Measurements from ENCODE around the gene ZNF12. TPM values are rescaled to one million over a fixed set of nuclear protein-coding genes. Genes with fewer than 3 reads are reported as not detected.

ZNF12 gene
- total and polyA plus RNA-seq, 2 of the 8 experiments (the other 6 are each of a cell fraction or from before 2014, with no cell fraction given), result 6.7 to 16.2 TPM

DNA sequence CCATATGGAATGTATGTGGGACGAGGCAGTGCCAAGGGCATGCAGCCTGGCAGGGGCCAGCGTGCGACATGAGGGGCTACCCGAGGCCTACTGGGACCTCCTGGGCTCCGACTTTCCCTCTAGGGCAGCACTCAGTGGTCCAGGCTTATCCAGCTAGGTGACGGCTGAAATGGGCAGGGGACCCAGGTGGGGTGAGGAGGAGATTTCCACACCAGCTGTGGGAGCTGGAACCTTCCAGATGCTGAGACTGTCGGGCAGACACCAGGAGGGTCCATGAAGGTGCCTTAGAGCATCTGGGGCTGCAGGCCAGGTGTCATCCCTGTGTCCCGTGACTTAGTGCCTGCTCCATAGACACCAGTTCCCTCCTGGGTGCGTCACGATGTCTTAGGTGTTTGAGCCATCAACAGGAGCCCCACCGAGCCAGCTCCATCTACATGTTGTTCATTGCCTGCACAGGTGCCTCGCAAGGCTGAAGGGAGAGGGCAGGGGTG is 56.2 kb downstream of the ZNF12 start:
- Histone ChIP-seq H3K79me2 (ENCODE audit: control insufficient read depth in 1 of 2, insufficient read depth in 2 of 2, low read length in 2 of 2) (no peaks in the 10 kb centered on the region), H3K23ac (ENCODE audit: insufficient read length) (no peak overlapping the region), H2AFZ (ENCODE audit: low read length) (no peak overlapping the region), H3K9me3 (ENCODE audit: insufficient read depth in 2 of 2, low read depth in 1 of 2, low read length in 1 of 2) (no peaks in the 10 kb centered on the region; a peak in 1 of 4 replicates), H2BK20ac (ENCODE audit: low read length) (no peak overlapping the region), H4K20me1 (replicated peaks in 1 of 2; ENCODE audit: control insufficient read depth in 1 of 2, insufficient read depth in 2 of 2, low read length in 2 of 2) (peaks cover 0 to 2% of the 10 kb centered on the region in 2 experiments), H2BK15ac (ENCODE audit: low read length) (no peak overlapping the region), H3K14ac (ENCODE audit: insufficient read length) (no peak overlapping the region), H4K91ac (replicated peaks; ENCODE audit: insufficient read length, low read length) (no peak overlapping the region), H4K5ac (ENCODE audit: insufficient read length, low read depth, low read length) (no peak overlapping the region), H3K79me1 (ENCODE audit: low read depth, low read length) (no peaks in the 10 kb centered on the region; the same call in 1 of the 2 replicates), H4K8ac (ENCODE audit: extremely low read depth, insufficient read depth, low read length) (no peak overlapping the region), H3K4me3 (ENCODE audit: extremely low read depth in 1 of 4, insufficient read depth in 2 of 4, low read depth in 3 of 4, low read length in 4 of 4) (no peak overlapping the region), H3K27me3 (replicated peaks in 1 of 4; ENCODE audit: control insufficient read depth in 3 of 4, extremely low read depth in 1 of 4, insufficient read depth in 3 of 4, low read length in 3 of 4) (no peaks in the 10 kb centered on the region; a peak in 1 of 7 replicates), H3K27ac (ENCODE audit: low read depth, low read length) (no peak overlapping the region), H3K4me2 (ENCODE audit: insufficient read depth in 1 of 2, low read depth in 2 of 2, low read length in 2 of 2) (no peak overlapping the region), H3K23me2 (ENCODE audit: low read depth, low read length) (no peaks in the 10 kb centered on the region), H3K18ac (ENCODE audit: extremely low read depth, low read length) (no peak overlapping the region), H2BK120ac (replicated peaks; ENCODE audit: low read depth, low read length) (no peak overlapping the region), H2AK5ac (ENCODE audit: low read depth, low read length) (no peak overlapping the region), H3K56ac (replicated peaks; ENCODE audit: insufficient read length, low read depth, low read length) (no peak overlapping the region), H3K4me1 (replicated peaks in 1 of 4; ENCODE audit: control insufficient read depth in 3 of 4, insufficient read depth in 4 of 4, low read length in 3 of 4) (no peaks in the 10 kb centered on the region), H2BK12ac (ENCODE audit: low read depth, low read length) (no peak overlapping the region), H3K4ac (replicated peaks; ENCODE audit: insufficient read length, low read depth, low read length) (no peak overlapping the region), H3K36me3 (ENCODE audit: control insufficient read depth in 2 of 4, insufficient read depth in 4 of 4, low read length in 3 of 4) (peaks cover 0 to 30% (median 2%) of the 10 kb centered on the region in 4 experiments; a peak in 3 of 8 replicates), H3K9ac (replicated peaks in 1 of 4; ENCODE audit: extremely low read depth in 1 of 4, low read depth in 3 of 4, low read length in 3 of 4) (no peak overlapping the region), H2BK5ac (ENCODE audit: low read depth, low read length) (no peak overlapping the region)
- DNase-seq (ENCODE audit: low read depth in 1 of 2, low spot score in 2 of 2) (no peak), FAIRE-seq (no peak)
- POLR2A ChIA-PET (ENCODE audit: partially characterized antibody), result interaction anchor here (1.5 kb wide), 1 partner anchor 9 kb away, joined by 7 read pairs; no protein-coding TSS in a partner anchor
- CTCF ChIA-PET (ENCODE audit: partially characterized antibody), result interaction anchor here (0.6 to 0.8 kb wide), 2 partner anchors 9 to 58 kb away, joined by 3 to 4 read pairs; no protein-coding TSS in a partner anchor
- 99% methylated on average over 12 of the region's 12 CpGs; no CpG with 5 or more reads in 1 of the 2 experiments for WGBS, 2 experiments (ENCODE audit: extremely low coverage in 1 of 2, insufficient coverage in 1 of 2, insufficient read length in 1 of 2, insufficient replicate concordance in 2 of 2, low coverage in 1 of 2, low lambda C conversion rate in 2 of 2, missing lambda C conversion rate in 1 of 2)
- TF ChIP-seq TBP (IDR thresholded peaks at IDR 0.05; ENCODE audit: low read depth, low read length) (no peak), CBX8 (IDR thresholded peaks at IDR 0.05; ENCODE audit: borderline replicate concordance, low read depth, low read length) (no peak), YY1 (IDR thresholded peaks at IDR 0.05; ENCODE audit: low read depth, low read length) (no peak), CHD1 (IDR thresholded peaks at IDR 0.05; ENCODE audit: low read depth, low read length) (no peak), SP2 (IDR thresholded peaks at IDR 0.05; ENCODE audit: low read length) (no peak), MAFK (IDR thresholded peaks at IDR 0.05; ENCODE audit: low read depth, low read length) (no peak), CEBPB (IDR thresholded peaks at IDR 0.05; ENCODE audit: low read depth, low read length) (no peak), CTCF (IDR thresholded peaks at IDR 0.05; ENCODE audit: control extremely low read depth in 1 of 3, insufficient read depth in 1 of 3, low read depth in 1 of 3, low read length in 3 of 3) (no peak), CBX5 (IDR thresholded peaks at IDR 0.05; ENCODE audit: low read depth, low read length) (no peak), SIRT6 (IDR thresholded peaks at IDR 0.05; ENCODE audit: low read length) (no peak), RBBP5 (IDR thresholded peaks at IDR 0.05; ENCODE audit: borderline replicate concordance, low read depth, low read length) (no peak), RXRA (IDR thresholded peaks at IDR 0.05; ENCODE audit: insufficient read depth, low read depth, low read length) (no peak)

All from H1 (cell line).